NCI-H82 treated with DMSO at 0.1 percent for 48 hours (cell line): ENCODE data around the gene ZC3H10.
"Not testable (repeated sequence)": the region's sequence is repeated elsewhere in the genome, so short reads cannot be mapped to it uniquely, and the experiment has no call there.

Source experiments
- DNase-seq: peaks from one replicate; lab custom pipeline; 2025; ENCODE audit not compliant: unreplicated experiment; lab: John Stamatoyannopoulos, UW

Gene ZC3H10

GRCh38 chr12:56153678-56154065, 35.6 kb downstream of the ZC3H10 start:
- no peak for DNase-seq

- DNase-seq, result peak; percentile 74
Observed at GRCh38 chr12:56154246-56154771, 36.2 kb downstream of the ZC3H10 start.

GRCh38 chr12:56154818-56155217, 36.8 kb downstream of the ZC3H10 start:
- DNase-seq, result no peak

- no peak for DNase-seq
Observed at GRCh38 chr12:56155256-56155845, 37.3 kb downstream of the ZC3H10 start.

- not testable (repeated sequence) for DNase-seq
Observed at GRCh38 chr12:56156464-56157200, 38.6 kb downstream of the ZC3H10 start.

- peak; percentile 83 for DNase-seq
Observed at GRCh38 chr12:56157201-56158028, 39.3 kb downstream of the ZC3H10 start.

GRCh38 chr12:56158029-56158925, 40.2 kb downstream of the ZC3H10 start, which contains the start of gene MYL6:
MYL6 (plus strand) TSS chr12:56158359; CDS start chr12:56158402, 43 bp downstream.
- peak; percentile 97 for DNase-seq

- DNase-seq, result no peak
Observed at GRCh38 chr12:56158926-56159461, 40.9 kb downstream of the ZC3H10 start.

- DNase-seq, result no peak
Observed at GRCh38 chr12:56159482-56160192, 41.6 kb downstream of the ZC3H10 start.

- no peak for DNase-seq
Observed at GRCh38 chr12:56160193-56160763, 42.2 kb downstream of the ZC3H10 start.

- DNase-seq, result no peak
Observed at GRCh38 chr12:56160894-56161689, 43.0 kb downstream of the ZC3H10 start.

GRCh38 chr12:56161690-56162351, 43.8 kb downstream of the ZC3H10 start:
- no peak for DNase-seq

- DNase-seq, result no peak
Observed at GRCh38 chr12:56162468-56163290, 44.6 kb downstream of the ZC3H10 start.

GRCh38 chr12:56163533-56164344, 45.7 kb downstream of the ZC3H10 start:
- no peak for DNase-seq

GRCh38 chr12:56164345-56164729, 46.3 kb downstream of the ZC3H10 start:
- no peak for DNase-seq

GRCh38 chr12:56165369-56165768, 47.3 kb downstream of the ZC3H10 start:
- DNase-seq, result no peak
